ENCODE results near the gene ACACB.

Gene ACACB

DNA sequence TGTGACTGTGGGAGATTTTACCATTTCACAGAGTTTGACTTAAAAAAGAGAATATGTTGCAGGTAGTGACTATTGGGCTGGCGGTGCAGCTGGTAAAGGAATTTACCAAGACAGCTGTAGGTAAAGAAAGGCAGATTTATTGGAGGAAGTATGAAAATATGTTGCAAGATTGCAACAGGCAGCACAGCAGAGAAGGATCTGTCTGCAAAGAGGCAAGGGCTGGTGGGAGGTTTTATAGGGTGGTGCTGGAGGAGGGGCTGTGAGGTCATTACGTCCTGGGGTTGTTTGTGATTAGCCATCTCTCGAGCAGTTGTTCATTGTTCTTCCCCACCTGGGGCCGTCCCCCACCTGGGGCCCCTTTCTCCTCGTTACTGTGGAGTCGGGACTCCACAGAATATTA is 62.1 kb downstream of the ACACB start:
- DNase-seq, result peak; percentile 24

DNA sequence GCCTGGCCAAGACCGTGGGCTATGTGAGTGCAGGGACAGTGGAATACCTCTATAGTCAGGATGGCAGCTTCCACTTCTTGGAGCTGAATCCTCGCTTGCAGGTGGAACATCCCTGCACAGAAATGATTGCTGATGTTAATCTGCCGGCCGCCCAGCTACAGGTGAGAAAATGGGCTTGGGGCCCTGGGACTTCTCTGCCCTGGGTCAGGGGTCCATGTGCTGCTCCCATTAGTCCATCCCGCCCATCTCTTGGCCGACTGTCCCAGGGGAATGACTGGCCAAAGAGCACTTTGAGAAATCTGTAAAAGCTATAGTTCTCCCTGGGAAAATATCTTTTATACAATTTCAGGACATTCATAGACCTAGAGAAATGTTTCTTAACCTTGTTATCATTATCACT is 63.5 kb downstream of the ACACB start:
- DNase-seq, result no peak

DNA sequence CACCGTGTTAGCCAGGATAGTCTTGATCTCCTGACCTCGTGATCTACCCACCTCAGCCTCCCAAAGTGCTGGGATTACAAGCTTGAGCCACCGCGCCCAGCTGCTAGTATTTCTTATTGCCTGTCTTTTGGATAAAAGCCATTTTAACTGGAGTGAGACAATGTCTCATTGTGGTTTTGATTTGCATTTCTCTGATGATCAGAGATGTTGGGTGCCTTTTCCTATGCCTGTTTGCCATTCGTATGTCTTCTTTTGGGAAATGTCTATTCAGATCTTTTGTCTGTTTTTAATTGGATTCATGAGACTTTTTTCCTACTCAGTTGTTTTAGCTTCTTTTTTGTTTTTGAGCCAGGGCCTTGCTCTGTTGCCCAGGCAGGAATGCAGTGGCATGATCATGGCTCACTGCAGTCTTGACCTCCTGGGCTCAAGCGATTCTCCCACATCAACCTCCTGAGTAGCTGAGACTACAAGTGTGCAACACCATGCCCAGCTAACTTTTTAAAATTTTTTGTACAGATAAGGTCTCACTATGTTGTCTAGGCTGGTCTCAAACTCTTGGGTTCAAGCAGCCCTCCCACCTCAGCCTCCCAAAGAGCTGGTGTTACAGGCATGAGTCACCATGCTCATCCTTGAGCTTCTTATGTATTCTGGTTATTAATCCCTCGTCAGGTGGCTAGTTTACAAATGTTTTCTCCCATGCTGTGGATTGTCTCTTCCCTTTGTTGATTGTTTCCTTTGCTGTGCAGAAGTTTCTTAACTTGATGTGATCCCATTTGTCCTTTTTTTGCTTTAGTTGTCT is 65.9 kb downstream of the ACACB start:
- no peak for DNase-seq

DNA sequence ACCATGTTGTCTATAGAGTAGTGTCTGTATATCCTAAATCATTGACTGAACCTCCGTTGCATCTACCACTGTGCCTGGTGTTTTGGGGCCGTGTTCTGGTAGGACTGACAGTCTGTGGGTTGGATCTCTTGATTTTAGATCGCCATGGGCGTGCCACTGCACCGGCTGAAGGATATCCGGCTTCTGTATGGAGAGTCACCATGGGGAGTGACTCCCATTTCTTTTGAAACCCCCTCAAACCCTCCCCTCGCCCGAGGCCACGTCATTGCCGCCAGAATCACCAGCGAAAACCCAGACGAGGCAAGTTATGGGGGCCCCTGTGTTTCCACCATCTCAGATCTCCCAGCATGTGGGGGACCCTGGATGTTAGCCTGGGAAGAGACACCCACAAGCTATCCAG is 69.1 kb downstream of the ACACB start:
- no peak for DNase-seq

DNA sequence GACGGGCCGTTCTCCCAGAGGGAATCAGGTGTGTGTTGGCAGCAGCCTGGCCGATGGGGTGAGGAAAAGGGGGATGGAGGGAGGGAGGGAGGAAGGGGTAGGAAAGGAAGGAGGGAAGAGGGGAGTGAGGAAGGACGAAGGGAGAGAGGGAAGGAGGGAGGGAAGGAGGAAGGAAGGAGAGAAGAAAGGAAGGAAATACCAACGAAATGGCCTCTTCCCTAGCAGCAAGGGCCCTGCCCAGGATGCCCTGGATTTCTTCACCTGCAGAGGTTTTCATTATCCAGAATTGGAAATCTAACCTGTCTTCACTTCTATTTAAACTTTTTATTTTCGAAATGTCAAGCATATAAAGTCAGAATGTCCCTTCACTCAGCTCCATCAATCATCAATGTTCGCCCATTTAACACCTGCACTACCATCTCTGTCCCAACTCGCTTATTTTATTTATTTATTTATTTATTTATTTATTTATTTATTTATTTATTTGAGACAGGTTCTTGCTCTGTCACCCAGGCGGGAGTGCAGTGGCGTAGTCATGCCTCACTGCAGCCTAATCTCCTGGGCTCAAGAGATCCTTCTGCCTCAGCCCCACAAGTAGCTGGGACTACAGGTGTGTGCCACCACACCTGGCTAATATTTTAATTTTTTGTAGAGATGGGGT is 70.7 kb downstream of the ACACB start:
- DNase-seq, result no peak

DNA sequence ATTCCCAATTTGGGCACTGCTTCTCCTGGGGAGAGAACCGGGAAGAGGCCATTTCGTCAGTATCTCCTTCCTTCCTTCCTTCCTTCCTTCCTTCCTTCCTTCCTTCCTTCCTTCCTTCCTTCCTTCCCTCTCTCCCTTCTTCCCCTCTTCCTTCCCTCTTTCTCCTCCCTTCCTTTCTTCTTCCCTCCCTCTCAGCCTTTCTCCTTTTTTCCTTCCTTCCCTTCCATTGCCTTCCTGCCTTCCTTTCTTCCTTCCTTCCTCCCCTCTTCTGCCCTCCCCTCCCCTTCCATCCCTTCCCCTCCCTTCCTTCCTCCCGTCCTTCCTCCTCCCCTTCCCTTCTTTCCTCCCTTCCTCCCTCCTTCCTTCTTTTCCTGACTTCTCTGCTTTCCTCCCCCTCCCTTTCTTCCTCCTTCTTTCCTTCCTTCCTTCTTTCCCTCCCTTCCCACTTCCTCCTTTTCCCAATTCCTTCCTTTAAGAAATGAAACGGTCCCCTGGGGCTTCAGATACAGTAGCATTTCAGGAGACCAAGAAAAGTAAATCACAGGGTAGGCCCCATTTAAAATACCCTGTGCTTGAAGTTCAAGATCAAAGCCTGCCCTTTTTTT is 71.8 kb downstream of the ACACB start:
- DNase-seq, result no peak

DNA sequence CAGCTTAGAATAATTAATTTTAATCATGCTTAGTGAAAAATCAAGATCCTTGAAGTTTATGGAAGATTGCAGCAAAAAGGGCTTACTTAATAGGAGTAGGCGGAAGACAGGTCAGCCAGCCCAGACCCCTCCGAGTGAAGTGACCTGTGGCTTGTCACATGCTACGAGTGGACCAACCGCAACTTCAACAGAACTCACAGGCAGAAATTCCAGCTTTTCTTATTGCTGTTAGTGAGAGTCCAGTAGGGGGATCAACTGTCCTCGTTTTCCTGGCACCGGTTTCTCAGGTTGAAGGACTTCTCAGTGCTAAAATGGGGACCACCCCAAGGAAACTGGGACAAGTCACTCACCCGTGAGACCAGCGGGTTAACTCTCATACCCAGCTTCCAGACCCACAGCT is 72.9 kb downstream of the ACACB start:
- no peak for DNase-seq

DNA sequence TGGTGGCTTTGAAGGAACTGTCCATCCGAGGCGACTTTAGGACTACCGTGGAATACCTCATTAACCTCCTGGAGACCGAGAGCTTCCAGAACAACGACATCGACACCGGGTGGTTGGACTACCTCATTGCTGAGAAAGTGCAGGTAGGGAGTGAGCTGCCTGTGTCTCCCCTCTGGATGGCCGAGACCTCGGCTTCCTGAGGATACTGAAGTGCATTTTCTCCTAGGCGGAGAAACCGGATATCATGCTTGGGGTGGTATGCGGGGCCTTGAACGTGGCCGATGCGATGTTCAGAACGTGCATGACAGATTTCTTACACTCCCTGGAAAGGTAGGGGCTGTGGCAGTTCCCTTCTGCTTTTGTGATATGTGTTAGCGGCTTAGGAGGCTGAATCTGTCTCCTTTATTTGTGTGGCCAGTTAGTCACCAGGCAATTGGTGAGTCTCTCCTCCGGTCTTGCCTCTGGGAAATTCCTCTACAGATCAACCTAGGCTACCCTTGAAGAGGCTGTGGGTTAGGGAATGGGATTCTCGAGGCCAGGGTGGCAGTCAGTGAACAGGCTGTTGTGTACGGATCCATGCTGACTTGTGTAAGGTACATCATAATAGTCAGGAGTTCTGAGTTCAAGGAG is 75.3 kb downstream of the ACACB start:
- DNase-seq, result no peak

DNA sequence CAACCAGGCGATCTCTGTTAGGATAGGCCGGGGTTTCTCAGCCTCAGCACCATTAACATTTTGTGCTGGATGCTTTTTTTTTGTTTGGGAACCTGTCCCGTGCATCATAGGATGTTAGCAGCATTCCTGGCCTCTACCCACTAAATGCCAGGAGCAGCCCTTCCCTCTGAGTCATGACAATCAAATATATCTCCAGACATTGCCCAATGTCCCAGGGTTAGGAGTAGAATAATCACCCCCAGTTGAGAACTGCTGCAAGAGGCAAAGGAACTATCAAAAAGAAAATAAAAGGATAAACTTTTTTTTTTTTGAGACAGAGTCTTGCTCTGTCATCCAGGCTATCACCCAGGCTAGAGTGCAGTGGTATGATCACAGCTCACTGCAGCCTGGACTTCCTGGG is 76.0 kb downstream of the ACACB start:
- DNase-seq, result no peak

DNA sequence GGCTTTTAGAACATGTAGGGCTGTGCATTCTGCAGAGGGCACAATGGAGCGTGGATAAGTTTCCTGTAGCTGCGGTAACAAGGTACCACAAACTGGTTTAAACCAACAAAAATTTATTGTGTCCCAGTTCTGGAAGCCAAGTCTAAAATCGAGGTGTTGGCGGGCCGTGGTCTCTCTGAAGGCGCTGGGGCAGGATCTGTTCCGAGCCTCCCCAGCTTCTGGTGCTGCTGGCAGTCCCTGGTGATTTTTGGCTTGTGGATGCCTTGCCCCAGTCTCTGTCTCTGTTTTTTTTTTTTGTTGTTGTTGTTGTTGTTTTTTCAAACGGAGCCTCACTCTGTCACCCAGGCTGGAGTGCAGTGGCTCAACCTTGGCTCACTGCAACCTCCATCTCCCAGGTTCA is 77.5 kb downstream of the ACACB start:
- DNase-seq, result no peak

DNA sequence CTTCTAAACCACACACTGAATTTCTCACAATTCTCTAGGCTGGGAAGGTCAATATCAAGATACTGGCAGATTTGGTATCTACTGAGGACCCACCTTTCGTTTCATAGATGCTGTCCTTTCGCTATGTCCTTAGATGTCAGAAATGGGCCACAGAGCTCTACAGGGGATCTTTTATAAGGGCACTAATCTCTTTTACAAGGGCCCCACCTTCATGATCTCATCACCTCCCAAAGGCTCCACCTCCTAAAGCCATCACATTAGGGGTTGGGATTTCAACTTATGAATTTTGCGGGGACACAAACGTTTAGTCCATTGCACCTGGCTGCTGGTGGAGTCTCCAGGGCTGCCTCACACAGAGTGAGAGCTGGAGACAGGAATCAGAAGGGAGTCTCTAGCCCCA is 79.9 kb downstream of the ACACB start:
- DNase-seq, result no peak

DNA sequence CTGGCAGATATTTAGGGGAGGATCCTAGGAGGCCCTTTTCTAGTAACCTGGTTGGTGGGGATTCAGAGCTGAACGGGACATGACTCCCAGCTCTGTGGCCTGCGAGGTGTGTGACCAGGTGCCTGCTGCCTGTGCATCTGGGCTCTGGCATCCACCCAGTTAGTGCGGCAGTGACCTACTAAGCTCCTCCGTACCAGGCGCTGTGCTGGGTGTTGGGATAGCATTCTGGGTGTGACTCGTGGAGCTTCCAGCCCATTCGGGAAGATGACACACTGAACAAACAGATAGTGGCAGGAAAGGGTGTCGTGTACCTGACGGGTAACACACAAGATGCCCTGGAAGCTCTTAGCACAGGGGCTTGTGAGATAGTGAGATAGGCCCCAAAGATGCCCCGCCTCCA is 80.9 kb downstream of the ACACB start:
- DNase-seq, result no peak

DNA sequence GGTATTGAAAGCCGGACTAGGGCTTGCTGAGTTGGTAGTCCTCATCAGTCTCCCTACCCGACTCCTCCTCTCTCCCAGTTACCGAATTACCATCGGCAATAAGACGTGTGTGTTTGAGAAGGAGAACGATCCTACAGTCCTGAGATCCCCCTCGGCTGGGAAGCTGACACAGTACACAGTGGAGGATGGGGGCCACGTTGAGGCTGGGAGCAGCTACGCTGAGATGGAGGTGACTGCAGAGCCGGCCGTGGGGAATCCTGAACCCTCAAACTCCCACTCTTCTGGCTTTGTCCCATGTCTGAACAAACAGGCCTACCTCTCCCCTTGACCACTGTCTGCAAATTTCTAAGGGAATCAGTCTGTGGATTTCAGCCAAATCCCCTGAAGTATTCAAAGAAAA is 82.9 kb downstream of the ACACB start:
- no peak for DNase-seq

DNA sequence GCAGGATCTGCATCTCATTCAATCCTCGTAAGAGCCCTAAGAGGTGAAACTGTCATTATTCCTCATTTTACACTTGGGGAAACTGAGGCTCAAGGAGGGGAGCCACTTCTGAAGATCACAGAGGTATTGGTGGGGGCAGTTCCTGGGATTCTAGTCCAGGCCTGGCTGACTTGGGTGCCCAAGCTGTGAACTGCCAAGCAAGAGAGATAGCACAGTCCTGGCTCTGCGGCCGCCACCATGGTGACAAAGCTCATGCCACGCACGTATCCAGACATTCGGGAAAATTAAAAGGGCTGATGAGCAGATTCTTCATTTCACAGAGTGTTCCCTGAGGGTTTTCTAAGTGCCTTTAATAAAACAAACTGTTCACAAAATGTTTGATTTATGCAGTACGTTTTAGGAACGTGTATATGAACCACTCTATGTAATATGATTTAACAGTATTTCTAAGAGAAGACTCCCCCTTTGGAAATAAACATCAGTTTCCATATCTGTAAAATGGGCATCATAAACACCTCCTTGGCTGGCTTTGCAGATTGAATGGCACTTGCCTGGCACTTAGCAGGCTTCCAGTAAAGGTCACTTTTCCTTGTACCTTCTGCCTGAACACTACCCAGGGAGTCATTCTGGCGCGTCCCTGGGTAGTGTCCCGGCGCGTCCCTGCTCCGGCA is 84.6 kb downstream of the ACACB start:
- no peak for DNase-seq

DNA sequence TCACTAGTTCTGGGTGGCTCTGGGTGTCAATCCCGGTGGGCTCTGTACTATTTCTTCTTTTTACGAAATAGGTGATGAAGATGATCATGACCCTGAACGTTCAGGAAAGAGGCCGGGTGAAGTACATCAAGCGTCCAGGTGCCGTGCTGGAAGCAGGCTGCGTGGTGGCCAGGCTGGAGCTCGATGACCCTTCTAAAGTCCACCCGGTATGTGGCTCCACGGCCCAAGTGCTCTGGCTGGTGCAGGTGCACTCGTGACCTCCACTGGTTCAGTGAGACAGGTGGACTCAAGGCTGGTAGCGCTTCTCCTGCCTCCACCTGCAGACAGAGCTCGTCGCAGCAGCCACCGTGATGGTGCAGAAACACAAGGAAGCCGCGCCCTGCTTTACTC is 85.1 kb downstream of the ACACB start:
- no peak for DNase-seq

DNA sequence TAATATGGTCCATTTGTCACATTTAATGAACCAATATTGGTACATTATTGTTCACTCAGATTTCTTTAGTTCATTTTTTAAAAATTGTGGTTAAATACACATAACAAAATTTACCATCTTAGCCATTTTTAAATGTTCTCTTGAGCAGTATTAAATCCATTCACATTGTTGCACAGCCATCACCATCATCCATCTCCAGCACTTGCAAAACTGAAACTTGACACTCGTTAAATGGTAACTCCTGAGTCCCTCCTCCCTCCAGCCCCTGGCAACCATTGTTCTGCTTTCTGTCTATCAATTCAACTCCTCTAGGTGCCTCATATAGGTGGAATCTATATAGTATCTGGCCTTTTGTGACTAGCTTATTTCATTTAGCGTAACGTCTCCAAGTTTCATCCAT is 86.4 kb downstream of the ACACB start:
- no peak for DNase-seq

DNA sequence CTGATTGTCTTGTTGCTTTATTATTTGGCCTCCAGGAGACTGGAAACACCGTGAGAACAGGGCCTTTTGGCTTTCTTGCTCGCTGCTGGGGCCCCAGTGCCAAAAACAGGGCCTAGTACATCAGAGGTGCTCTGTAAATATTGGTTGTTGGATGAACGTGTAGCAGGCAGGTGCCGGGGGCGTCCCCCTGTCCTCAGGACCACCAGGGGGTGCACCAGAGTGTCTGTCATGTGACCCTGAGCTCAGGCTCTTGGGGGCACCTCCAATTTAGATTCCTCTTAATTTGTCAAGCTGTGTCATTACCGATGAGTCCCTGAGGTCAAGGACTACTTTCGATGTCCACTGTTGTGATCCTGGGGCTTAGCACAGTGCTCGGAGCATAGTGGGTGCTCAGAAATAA is 87.1 kb downstream of the ACACB start:
- no peak for DNase-seq

DNA sequence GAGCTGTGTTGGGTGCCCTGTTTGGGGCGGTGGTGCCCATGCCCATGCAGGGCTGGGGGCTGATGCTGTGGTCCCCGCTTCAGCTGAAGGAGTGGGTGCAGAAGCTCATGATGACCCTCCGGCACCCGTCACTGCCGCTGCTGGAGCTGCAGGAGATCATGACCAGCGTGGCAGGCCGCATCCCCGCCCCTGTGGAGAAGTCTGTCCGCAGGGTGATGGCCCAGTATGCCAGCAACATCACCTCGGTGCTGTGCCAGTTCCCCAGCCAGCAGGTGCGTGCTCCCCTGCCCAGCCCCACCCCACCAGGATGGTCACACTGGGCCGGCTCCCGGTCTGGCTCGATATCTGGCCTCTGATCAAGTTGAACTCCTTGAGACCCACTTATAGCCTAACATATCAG is 92.7 kb downstream of the ACACB start:
- DNase-seq, result no peak

DNA sequence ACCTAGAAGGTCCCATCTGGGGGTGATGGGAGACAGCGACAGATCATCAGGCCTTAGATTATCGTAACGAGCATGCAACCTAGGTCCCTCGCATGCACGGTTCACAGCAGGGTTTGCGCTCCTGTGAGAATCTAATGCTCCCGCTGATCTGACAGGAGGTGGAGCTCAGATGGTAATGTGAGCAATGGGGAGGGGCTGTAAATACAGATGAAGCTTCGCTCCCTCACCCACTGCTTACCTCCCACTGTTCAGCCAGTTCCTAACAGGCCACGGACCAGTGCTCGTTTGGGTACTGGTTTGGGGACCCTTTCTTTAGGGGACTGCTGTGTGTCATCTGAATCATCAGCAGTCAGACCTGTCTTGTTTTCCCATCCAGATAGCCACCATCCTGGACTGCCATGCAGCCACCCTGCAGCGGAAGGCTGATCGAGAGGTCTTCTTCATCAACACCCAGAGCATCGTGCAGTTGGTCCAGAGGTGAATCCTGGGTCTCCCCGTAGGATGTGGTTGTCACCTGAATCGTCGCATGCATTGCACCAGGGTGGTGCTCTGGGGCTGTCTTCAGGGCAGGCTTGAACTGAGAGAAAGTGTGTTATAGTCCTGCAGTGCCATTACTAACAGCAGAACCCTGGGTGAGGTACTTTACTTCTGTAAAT is 96.2 kb downstream of the ACACB start:
- DNase-seq, result no peak

DNA sequence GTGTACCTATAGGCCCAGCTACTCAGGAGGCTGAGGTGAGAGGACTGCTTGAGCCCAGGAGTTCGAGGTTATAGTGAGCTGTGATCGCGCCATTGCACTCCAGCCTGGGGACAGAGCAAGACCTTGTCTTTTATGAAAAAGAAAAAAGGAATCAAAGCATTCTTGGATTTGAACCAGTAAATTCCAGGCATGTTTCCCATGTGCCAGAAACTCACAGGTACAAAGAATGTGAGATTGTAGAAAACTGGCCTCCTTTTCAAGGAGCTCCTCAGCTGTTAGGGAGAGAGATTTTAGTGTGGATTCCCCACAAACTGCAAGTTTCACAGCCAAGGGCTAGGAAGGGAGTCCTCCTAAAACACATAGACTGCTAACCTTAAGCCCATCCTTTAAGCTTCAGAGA is 97.7 kb downstream of the ACACB start:
- no peak for DNase-seq

DNA sequence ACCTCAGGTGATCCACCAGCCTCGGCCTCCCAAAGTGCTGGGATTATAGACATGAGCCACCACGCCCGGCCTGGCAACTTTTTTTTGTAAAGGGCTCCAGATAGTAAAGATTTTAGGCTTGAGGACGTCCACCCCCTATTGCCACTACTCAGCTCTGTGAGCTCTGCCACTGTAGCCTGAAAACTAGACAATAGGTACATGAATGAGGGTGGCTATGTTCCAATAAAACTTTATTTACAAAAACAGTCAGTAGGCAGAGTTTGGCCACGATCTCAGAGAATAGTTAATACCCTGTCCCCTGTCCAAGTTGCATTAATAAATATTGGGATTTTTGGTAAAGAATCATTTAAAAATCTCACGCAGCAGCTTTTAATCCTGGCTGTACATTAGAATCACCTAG is 102.6 kb downstream of the ACACB start:
- no peak for DNase-seq

DNA sequence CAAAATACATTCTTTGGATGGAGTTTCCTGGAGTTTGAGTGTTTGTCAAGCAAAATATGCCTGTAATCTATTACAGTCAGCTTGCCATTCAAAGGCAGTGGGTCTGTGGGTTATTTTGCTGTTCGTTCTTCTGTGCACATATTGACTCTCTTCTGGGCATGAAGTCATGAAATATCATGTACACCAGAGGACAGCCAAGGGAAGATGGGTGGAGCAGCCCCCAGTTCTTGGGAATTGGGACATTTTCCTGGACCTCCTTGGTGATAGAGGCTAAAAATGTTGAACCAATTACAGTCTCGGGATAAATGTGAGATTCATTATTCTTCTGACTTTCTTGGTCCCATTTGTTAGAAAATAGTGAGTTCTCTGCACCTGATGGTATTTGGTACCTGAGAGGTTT is 103.6 kb downstream of the ACACB start:
- DNase-seq, result no peak
